GM21526 (cell line): ENCODE results near the gene EMC10.
A peak's percentile ranks its signal among the peaks of the same experiment; 100 is the strongest.

Experiments
- ATAC-seq: cut with Tn5 transposase; IDR thresholded peaks from one replicate; pipeline ENCODE4 v1.9.1; 2021; ENCODE audit warnings: moderate library complexity; ENCODE audit not compliant: unreplicated experiment, low FRiP score

EMC10 gene

DNA sequence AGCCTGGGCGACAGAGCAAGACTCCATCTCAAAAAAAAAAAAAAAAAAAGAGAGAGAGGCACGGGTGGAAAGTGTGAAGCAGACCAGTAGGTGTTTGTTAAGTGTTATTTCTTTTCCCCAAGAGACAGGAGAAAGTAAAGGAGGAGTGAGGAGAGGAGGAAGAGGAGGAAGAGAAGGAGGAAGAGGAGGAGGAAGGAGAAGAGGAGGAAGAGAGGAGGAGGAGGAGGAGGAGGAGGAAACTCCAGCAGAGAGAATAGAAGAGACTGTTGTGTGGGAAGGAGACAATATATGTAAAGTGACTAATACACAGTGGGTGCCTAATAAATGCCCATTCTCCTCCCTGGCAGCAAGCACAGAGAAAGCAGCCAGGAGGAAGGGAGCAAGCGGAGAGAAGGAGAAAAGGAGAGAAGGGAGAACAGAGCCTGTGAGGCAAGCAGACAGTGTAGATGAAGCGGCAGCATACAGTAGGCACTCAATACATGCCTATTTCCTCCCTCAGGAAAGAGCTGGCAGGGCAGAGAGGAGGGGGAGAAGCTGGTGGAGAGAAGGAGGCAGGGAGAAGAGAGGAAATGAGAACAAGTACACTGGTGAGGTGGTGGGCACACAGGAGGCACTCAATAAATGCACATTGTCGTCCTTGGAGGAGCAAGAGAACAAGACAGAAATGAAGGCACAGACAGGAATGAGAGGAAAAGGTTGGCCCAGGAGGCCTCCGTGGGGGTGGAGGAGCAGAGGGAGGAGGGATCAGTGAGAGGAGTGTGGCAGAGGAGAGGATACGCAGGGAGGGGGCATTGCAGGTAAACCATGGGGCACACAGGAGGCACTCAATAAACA is 18.1 kb downstream of the EMC10 start:
- no peak for ATAC-seq

DNA sequence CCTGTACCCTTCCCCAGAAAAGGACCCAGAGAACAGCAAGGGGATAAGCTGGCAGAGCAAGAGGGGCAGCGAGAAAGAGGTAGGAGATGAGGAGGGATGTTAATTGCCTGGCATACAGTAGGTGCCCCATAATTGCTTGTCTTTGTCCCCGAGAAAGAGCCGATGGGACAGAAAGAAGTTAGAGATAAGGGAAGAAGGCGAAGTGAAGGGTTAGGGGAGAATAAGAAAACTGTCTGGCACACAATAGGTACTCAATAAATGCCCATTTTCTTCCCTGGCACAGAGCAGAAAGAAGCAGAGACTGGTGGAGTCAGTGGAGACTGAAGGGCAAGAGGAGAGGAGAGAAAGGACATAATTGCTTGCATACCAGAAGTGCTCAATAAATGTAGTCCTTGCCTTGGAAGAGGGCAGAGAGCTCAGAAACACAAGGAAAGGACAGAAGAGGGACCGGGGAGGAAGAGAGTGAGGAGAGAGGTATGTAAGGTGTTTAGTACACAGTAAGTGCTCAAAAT is 18.8 kb downstream of the EMC10 start:
- ATAC-seq = no peak

DNA sequence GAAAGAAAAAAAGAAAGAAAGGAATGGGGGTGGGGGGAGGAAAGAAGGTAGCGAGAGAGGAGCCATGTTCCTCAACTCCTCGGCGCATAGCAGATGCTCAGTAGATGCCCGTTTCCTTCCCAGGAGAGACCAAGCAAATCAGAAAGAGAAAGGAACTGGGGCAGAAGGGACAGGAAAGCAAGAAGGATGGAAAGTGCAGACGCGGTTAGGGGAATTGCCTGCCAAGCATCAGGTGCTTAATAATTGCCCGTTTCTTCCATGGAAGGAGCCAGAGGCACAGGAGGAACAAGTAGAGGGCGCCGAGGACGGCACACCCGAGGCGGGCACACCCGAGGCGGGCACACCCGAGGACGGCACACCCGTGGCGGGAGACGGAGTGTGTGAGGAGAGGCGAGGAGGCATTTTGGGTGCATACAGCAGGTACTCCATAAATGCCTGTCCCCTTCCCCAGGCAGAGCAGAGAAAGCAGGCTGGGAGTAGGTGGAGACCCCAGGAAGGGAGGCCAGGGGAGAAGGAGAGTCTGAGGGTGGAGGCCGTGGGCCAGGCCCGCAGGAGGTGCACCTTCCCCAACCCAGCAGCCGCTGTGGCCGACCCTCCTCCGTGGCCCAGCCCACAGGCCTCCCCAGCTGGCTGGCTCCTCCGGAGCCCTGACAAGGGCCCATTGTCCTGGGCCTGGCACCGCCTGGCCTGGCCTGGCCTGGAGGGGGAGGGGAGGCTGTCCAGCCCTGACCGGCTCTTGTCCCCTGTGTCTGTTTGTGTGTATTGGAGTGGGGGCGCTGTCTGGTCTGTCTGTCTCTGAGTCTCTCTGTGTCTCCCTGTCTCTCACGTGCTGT is 20.1 kb downstream of the EMC10 start:
- no peak for ATAC-seq

DNA sequence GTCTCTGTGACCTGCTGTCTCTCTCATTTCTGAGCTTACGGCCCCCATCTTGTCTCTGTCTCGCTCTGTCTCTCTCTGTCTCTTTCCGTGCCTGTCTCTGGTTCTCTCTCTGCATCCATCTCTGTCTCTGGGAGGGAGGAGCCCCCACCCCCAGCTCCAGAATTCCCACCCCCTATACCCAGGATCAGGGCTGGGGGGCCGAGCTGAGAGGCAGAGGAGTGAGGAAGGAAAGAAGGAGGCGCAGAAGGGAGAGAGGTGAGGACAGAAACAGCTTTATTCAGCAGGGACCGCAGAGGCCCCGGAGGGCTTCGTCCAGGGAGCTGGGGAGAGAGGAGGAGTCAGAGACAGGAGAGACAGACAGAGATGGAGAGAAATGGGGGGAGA is 20.7 kb downstream of the EMC10 start:
- no peak for ATAC-seq

DNA sequence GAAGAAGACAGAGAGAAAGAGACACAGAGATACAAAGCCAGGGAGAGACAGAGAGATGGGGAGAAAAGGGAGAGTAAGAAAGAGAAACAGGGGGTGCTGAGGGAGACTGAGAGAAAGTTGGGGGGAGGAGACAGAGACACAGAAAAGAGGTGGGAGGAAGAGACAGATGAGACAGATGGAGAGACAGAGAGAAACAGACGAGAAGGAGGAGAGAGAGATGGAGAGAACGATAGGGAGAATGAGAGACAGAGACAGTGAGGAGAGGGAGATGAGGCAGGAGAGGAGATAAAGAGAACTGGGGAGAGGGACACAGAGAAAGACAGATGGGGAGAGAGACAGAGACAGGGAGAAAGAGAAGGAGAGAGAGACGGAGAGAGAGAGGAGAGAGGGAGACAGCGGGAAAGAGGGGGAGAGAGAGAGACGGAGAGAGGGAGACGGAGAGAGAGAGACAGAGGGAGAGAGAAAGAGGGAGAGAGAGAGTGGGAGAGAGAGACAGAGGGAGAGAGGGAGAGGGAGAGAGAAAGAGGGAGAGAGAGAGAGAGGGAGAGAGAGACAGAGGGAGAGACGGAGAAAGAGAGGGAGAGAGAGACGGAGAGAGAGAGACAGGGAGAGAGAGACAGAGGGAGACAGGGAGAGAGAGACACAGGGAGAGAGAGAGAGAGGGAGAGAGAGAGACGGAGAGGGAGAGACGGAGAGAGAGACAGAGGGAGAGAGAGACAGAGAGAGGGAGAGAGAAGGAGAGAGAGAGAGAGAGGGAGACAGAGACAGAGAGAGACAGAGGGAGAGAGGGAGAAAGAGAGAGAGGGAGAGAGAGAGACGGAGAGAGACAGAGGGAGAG is 22.1 kb downstream of the EMC10 start:
- ATAC-seq = no peak

DNA sequence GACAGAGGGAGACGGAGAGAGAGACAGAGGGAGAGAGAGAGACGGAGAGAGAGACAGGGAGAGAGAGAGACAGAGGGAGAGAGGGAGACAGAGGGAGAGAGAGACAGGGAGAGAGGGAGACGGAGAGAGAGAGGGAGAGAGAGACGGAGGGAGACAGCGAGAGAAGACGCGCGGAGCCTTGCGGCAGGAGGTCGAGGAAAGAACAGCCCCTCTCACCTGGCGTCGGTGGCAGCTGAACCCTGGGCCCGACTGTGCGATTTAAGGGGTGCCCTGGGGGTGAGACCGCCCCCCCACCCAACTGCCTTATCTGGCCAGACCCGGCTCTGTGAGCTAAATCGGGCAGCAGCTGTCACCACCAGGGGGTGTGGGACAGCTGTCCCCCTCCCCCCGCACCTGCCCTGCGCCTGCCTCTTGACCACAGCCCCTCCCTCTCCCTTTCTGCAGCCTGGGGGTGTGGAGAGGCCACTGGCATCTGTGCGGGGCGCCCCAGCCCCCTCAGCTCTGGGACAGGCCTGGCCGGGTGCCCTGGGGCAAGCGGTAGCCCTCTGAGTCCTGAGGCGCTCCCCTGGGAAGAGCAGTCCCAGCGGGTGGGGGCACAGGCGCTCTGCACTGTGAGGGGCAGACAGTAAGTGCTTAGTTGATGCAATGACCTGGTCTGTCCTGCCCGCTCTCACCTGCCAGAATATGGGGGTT is 23.9 kb downstream of the EMC10 start:
- ATAC-seq = no peak

DNA sequence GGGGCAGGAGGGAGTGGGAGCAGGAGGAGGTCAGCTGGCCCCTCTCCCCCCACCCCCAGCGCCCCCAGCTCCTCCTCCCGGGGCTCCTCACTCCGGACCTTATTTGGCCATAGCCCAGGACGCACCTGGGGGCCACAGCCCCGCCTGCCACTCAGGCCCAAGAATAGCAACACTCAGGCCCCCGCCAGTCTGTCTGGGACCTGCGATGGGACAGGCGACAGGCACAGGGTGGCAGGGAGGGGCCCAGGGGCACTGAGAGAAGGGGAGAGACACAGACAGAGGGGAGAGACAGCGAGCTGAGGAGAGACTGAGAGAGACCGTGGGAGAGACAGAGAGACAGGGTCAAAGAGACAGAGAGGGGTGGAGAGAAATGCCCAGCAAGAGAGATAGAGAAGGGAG is 24.4 kb downstream of the EMC10 start:
- ATAC-seq = no peak

DNA sequence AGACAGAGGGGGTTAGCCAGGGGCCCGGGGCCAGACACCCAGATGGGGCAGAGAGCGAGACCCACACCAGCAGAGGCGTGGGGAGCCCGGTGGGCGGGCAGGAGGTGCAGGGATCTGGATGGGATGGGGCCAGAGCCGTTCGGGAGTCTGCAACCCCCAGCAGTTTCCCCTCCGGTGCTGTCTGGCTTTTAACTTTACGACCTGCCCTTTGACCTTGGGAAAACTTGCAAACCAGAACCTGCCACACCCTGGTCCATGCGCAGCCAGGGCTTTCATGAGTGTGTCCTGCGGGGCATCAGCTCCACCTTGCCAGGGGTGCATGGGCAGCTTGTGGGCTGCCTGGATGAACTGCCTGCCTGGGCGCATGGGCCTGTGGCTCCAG is 24.9 kb downstream of the EMC10 start:
- no peak for ATAC-seq

DNA sequence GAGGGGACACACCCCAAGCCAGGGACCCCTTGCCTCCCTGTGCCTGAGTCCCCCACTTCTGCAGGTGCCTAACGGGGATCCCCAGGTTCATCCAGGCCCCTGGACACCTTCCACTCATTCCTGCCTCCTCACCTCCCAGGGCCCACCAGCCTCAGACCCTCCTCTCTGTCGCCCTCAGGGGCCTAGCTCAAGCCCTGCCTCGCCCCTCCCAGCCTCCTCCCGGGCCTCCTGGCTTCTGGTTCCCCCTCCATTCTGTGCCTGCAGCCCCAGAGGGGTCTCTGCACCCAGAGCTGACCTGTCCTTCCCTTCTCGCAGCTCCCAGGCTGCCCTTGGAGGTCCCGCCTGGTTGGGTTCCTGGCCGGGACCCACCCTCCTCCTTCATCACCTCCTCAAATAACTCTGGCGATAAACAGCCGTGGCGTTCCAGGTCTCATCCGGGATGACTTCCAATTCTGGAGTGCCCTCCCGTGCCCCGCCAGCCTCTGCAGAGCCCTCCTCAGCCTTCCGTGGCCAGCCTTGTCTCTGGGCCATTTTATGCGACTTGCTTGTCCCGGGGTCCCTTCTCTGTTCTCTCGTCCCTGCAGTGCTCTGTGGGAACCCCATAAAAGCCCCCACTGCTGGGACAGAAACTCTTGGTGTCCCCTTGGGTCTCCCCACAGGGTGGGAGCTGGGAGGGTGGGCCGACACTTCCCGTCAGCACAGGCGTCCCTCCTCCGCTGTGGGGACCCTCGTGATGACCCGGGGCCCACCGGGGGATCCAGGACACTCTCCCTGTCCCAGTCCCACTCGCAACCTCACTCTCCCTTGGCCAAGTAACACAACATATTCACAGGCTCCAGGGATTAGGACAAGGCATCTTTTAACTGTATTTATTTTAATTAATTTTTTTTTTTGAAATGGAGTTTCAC is 25.5 kb downstream of the EMC10 start:
- no peak for ATAC-seq

DNA sequence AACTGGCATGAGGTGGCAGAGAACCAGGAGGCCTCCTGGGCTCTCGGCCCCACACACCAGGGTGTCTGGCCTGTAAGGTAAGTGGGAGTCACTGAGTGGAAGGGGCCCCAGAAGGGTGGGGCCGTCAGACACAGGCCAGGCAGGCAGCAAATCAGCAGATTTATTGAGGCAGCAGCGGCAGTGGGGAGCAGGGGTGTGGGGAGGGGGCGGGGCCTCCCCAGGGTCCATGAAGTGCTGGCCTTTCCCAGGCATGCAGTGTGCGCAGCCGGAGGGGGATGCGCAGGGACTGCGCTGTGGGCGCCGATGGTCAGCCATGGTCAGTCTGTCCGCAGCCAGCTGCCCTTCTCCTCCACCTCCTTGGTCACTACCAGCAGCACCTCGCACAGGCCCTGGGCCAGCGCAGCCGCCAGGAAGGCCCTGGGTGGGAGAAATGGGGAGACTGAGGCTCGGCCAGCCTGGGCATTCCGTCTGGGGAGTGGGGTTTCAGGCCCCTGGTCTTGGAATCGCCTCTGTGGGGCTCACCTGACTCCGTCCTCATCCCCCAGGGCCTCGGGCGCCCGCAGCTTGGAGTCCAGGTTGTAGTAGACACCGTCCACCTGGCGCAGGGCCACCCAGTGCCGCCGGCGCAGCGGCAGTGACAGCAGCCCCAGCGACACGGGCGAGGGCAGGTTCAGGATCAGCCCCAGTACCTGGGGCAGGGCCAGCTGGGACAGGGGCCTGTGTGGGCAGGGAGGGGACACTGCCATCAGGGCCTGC is 29.7 kb downstream of the EMC10 start:
- no peak for ATAC-seq

DNA sequence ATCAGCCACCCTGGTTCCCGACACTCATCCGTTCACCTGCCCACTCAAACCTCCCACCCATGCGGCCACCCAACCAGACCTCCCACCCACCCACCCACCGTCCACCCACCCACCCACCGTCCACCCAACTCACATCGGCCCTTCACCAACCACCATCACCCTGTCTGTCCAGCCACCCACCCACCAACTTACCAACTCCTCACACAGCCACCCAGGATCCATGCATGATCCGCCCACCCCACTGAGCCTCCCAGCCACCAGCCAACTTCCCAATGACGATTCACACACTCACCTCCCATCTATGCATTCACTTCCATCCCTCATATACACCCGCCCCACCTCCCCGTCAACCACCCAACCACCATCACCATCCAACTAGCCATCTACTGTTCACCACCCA is 30.4 kb downstream of the EMC10 start:
- ATAC-seq = no peak

DNA sequence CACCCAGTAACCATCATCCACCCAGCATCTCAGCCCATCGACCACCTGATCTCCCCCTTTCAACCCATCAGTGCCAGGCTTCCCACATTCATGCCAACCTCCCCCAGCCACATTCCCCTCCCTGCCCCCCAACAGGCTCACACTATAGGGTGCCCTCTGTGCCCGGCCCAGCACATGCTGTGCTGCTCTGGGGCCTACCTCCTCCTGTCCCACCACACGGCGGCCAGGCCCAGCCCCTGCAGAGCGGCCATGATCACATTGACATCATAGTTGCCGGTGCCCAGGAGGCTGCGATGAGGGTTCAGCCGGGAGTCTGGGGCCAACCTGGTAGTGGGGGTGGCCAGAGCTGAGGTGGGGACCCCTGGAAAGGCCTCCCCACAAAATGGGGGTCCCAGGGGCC is 31.1 kb downstream of the EMC10 start:
- ATAC-seq = no peak

DNA sequence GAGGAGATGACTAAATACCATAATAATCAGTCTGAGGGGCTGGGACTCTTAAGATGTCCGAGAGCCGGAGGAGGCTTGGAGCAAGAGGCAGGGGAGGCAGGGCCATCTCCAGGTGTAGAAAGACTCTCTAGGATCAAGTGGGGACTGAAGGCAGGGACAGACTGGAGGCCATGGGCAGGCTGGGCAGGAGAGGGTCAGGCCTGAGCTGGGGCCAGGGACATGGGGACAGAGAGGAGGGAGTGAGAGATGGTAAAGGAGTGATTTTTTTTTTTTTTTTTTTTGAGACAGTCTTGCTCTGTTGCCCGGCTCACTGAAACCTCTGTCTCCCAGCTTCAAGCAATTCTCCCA is 32.5 kb downstream of the EMC10 start:
- no peak for ATAC-seq

DNA sequence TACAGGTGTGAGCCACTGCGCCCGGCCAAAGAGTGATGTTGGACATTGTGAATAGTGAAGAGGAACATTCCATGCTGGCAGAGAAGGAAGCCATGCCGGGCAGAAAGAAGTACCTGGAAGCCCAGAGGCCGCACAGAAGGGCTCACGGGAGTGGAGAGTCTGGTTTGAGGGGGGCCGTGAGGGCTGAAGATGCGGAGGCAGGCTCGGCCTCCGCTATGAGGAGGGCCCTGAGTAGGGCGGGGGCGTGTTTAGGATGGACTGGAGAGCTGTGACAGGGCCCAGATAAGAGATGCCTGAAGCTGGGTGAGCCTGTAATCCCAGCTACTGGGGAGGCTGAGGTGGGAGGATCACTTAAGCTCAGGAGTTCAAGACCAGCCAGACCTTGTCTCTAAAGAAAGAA is 33.1 kb downstream of the EMC10 start:
- ATAC-seq = no peak

DNA sequence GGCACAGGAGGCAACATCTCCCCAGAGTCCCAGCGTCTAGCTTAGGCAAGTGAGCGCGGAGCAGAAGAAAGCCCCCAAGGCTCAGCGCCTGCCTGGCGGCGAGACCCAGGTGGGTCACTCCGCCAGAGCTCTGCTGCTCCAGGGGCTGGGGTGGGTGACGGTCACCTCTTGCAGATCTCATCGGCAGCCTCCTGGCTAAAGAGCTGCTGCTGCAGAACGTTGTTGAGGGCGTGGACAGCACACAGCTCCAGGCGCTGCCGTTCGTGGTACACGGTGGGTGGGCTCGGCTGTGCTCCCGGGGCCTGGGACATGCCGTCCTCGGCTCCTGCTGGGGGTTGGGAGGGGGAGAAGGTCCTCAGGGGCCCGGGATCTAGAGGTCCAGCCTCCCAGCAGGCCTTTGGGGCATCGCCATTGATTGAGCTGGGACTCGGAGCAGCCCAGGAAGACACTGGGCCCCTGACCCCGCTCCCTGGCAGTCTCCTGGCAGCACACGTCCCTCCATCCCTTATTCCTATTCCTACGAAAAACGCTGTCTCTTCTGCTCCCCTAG is 33.9 kb downstream of the EMC10 start:
- ATAC-seq = no peak

DNA sequence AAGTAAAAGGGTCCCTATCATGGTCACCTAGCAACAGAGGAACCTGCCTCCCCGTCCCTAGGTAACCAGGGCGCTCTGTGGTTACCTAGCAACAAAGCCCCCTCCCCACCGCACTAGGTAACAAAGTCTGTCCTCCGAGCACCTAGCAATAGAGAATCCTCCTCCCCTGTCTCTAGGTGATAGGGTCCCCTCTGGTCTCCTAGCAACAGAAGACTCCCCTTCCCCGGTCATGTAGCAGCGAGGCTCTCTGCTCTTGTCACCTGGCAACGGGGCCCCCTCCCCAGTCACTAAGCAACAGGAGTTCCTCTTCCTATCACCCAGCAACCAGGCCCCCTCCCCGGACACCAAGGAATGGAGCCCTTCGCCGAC is 34.4 kb downstream of the EMC10 start:
- ATAC-seq = no peak

DNA sequence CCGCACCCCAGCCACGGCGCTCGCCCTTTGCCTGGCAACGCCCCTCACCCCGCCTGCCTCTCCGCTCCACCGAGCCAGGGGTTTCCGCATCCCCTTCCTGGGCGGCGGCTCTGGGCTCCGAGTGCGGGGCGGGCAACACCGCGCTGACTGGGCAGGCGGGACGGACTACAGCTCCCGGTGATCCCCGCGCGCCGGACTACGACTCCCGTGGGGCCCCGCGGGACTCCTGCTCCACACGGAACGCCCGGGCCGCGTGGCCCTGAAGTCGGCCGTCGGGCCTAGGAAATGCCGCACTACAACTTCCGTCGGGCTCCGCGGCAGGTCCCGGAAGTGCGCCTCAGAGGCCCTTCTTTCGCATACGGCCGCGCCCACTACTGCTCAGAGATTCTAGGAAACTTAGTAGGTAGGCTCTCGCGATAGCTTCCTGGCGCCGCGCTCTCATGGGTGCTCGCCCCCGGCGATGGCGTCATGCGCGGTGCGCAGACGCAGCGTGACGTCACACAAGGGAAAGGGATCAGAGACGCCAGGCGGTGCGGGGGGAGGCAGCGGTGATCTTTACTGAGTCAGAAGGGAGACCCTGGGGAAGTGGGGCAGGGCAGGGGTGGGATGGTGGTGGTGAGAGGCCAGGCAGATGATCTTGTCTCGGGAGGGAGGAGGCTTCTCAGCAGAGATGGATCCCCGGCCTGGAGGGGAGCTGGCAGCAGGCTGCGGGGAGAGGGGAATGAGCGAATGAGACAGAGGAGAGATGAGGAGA is 34.9 kb downstream of the EMC10 start, which contains the start of gene JOSD2:
Gene JOSD2, minus strand, starts transcription at position 123 of the 754 bp plus-strand sequence. CDS start 760 bp downstream, outside the sequence.
- peak; percentile 74 for ATAC-seq
